GM12891 (cell line): Measurements from ENCODE around the gene MPO.

ENCODE experiments used
- DNase-seq: peaks from one replicate; pipeline ENCODE4 v3.0.0; 2011; ENCODE audit warnings: low spot score; ENCODE audit not compliant: insufficient read length
- FAIRE-seq: peaks from 2 replicates; lab custom pipeline; 2011; peaks lifted over from hg19 to GRCh38; lab: Jason Lieb, UNC
- PAX5 ChIP-seq: IDR thresholded peaks from 2 replicates; pipeline ENCODE4 v1.6.1; 2011; ENCODE audit warnings: low read length, moderate library complexity, mild to moderate bottlenecking; ENCODE audit not compliant: insufficient read depth, severe bottlenecking
- POLR2A ChIP-seq: IDR thresholded peaks from 2 replicates; pipeline ENCODE4 v1.6.1; 2011; ENCODE audit warnings: low read depth, low read length, control low read depth
- POLR2AphosphoS5 ChIP-seq: IDR thresholded peaks from 2 replicates; pipeline ENCODE4 v1.6.1; 2011; ENCODE audit warnings: low read depth, low read length, control low read depth
- POU2F2 ChIP-seq: IDR thresholded peaks from 2 replicates; pipeline ENCODE4 v1.6.1; 2011; ENCODE audit warnings: low read depth, mild to moderate bottlenecking, control low read depth, low read length, moderate library complexity
- SPI1 ChIP-seq: IDR thresholded peaks from 2 replicates; pipeline ENCODE4 v1.6.1; 2011; ENCODE audit warnings: low read depth, low read length, control low read depth
- TAF1 ChIP-seq: IDR thresholded peaks from 2 replicates; pipeline ENCODE4 v1.6.1; 2011; ENCODE audit warnings: low read depth, low read length, control low read depth

MPO gene

GRCh38 chr17:58318627-58319172 is 38.0 kb upstream of the MPO start:
- DNase-seq (no peak), FAIRE-seq (no peak)
- TF ChIP-seq POU2F2 = no peak
- TF ChIP-seq SPI1 = no peak
- no peak; the same call in 1 of the 2 replicates for TF ChIP-seq POLR2A
- TF ChIP-seq TAF1 = no peak
- no peak for TF ChIP-seq PAX5
- TF ChIP-seq POLR2AphosphoS5 = no peak; the same call in 1 of the 2 replicates

GRCh38 chr17:58318065-58318481 is 37.3 kb upstream of the MPO start:
- TF ChIP-seq SPI1 (no peak), TAF1 (no peak), POU2F2 (no peak), POLR2AphosphoS5 (no peak), POLR2A (no peak), PAX5 (no peak)
- DNase-seq (no peak), FAIRE-seq (no peak)

- peak; percentile 77 for DNase-seq
- peak; percentile 90 for FAIRE-seq
- TF ChIP-seq POLR2AphosphoS5 = no peak
- TF ChIP-seq TAF1 = no peak
- no peak for TF ChIP-seq POLR2A
- TF ChIP-seq SPI1 = no peak
- no peak for TF ChIP-seq PAX5
- TF ChIP-seq POU2F2 = no peak
These were observed 36.8 kb upstream of the MPO start for GRCh38 chr17:58317421-58318064.

GRCh38 chr17:58316260-58316960 is 35.7 kb upstream of the MPO start:
- FAIRE-seq = no peak
- TF ChIP-seq TAF1 = no peak
- DNase-seq = no peak

- no peak for DNase-seq
- TF ChIP-seq POLR2AphosphoS5 (no peak), POLR2A (peak; percentile 44; the same call in 1 of the 2 replicates)
These were observed 35.0 kb upstream of the MPO start for GRCh38 chr17:58315750-58316149.

GRCh38 chr17:58315281-58315711 is 34.6 kb upstream of the MPO start:
- TF ChIP-seq POLR2A (no peak), TAF1 (no peak), POLR2AphosphoS5 (no peak), PAX5 (no peak), POU2F2 (no peak), SPI1 (no peak)
- no peak for DNase-seq
- FAIRE-seq = no peak

More at GRCh38 chr17:58315750-58316149, 35.0 kb upstream of the MPO start:
- FAIRE-seq = no peak

GRCh38 chr17:58314706-58315015 is 33.9 kb upstream of the MPO start:
- DNase-seq = no peak
- FAIRE-seq = no peak
- no peak for TF ChIP-seq POLR2A
- TF ChIP-seq POU2F2 = no peak
- no peak for TF ChIP-seq PAX5
- no peak for TF ChIP-seq TAF1
- TF ChIP-seq SPI1 = no peak

- TF ChIP-seq POU2F2 (no peak), POLR2A (no peak), TAF1 (no peak), POLR2AphosphoS5 (no peak), PAX5 (no peak)
- DNase-seq = no peak
- no peak for FAIRE-seq
These were observed 33.3 kb upstream of the MPO start for GRCh38 chr17:58313815-58314705.

GRCh38 chr17:58312829-58313228 is 32.1 kb upstream of the MPO start:
- DNase-seq (no peak), FAIRE-seq (no peak)

GRCh38 chr17:58312021-58312630 is 31.4 kb upstream of the MPO start:
- FAIRE-seq = no peak
- TF ChIP-seq PAX5 (no peak), POU2F2 (no peak), TAF1 (no peak), SPI1 (no peak), POLR2AphosphoS5 (no peak), POLR2A (no peak)
- DNase-seq = peak; percentile 3

More at GRCh38 chr17:58312829-58313228, 32.1 kb upstream of the MPO start:
- TF ChIP-seq POLR2AphosphoS5 (no peak), SPI1 (no peak)
